Measurements from ENCODE around the gene ELOB. TPM values are rescaled to one million over a fixed set of nuclear protein-coding genes. Genes with fewer than 3 reads are reported as not detected.

ELOB gene
- total RNA-seq, 1 donor from 2014 or later: 323 TPM

DNA sequence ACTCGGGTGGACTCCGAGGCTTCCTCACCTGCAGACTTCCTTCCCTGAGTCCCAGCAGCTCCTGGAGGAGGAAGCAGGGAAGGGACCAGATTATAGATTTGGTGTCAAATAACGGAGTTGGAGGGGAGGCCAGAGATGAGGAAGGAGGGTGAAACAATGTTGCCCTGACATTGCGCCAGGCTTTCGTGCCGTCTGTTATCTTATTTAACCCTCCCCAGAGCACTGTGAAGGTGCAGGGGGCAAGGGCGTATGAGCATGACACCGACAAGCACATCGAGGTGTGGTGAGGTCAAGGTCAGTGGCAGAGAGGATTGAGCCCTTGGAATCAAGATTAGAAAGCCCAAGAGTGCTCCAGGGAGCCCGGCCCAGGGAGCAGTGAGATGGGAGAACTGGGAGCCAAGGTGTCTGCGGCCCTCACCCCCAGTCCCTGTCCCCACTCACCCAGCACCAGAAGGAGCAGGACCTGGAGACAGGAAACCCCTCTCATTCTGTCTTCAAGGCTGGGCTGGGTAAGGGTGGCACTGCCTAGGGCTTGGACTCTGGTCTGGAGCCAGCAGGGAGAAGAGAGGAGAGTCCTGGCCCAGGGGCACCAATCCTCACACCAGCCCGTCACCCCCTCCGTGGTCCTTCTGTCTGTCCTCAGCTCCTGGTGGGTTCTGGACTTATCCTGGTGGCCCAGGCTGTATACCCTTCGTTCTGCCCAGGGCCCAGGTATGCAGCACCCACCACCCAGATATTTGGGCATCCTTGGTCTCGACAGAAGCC, 9.2 kb upstream of the ELOB start:
- no peaks in the 10 kb centered on the region for H3K36me3 Mint-ChIP-seq (ENCODE audit: low read depth, unreplicated experiment)
- no peak overlapping the region for H3K4me3 Mint-ChIP-seq (ENCODE audit: unreplicated experiment)
- no peak overlapping the region for H3K27ac Mint-ChIP-seq (ENCODE audit: unreplicated experiment)
- Histone ChIP-seq H3K27me3 (ENCODE audit: insufficient read depth, low read length) (peaks cover 27% of the 10 kb centered on the region), H3K79me2 (ENCODE audit: insufficient read depth, low read length) (no peaks in the 10 kb centered on the region), H3K9ac (ENCODE audit: low read length) (no peak overlapping the region), H4K20me1 (ENCODE audit: insufficient read depth, low read length) (no peaks in the 10 kb centered on the region), H3K4me2 (ENCODE audit: low read length) (no peak overlapping the region), H2AFZ (ENCODE audit: low read depth, low read length) (no peak overlapping the region), H3K36me3 (ENCODE audit: insufficient read depth, low read length) (no peaks in the 10 kb centered on the region), H3K4me1 (ENCODE audit: insufficient read depth, low read length) (peaks cover 8% of the 10 kb centered on the region), H3K4me3 (ENCODE audit: insufficient read depth, low read depth, low read length) (no peak overlapping the region), H3K9me3 (ENCODE audit: insufficient read depth, low read depth, low read length) (no peaks in the 10 kb centered on the region), H3K27ac (ENCODE audit: low read depth, low read length) (no peak overlapping the region)
- H3K4me1 Mint-ChIP-seq (ENCODE audit: low read depth, unreplicated experiment): no peaks in the 10 kb centered on the region
- no peak for FAIRE-seq
- H3K9me3 Mint-ChIP-seq (ENCODE audit: unreplicated experiment): peaks cover 3% of the 10 kb centered on the region
- H3K27me3 Mint-ChIP-seq (ENCODE audit: low read depth, unreplicated experiment): peaks cover 36% of the 10 kb centered on the region
- DNase-seq (ENCODE audit: low read depth): no peak
- TF ChIP-seq, protein P1, sequence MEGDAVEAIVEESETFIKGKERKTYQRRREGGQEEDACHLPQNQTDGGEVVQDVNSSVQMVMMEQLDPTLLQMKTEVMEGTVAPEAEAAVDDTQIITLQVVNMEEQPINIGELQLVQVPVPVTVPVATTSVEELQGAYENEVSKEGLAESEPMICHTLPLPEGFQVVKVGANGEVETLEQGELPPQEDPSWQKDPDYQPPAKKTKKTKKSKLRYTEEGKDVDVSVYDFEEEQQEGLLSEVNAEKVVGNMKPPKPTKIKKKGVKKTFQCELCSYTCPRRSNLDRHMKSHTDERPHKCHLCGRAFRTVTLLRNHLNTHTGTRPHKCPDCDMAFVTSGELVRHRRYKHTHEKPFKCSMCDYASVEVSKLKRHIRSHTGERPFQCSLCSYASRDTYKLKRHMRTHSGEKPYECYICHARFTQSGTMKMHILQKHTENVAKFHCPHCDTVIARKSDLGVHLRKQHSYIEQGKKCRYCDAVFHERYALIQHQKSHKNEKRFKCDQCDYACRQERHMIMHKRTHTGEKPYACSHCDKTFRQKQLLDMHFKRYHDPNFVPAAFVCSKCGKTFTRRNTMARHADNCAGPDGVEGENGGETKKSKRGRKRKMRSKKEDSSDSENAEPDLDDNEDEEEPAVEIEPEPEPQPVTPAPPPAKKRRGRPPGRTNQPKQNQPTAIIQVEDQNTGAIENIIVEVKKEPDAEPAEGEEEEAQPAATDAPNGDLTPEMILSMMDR (IDR thresholded peaks at IDR 0.05; ENCODE audit: insufficient read depth, low read depth, low read length): no peak
- no peak for TF ChIP-seq EZH2 (IDR thresholded peaks at IDR 0.05; ENCODE audit: insufficient read depth, low read length)

DNA sequence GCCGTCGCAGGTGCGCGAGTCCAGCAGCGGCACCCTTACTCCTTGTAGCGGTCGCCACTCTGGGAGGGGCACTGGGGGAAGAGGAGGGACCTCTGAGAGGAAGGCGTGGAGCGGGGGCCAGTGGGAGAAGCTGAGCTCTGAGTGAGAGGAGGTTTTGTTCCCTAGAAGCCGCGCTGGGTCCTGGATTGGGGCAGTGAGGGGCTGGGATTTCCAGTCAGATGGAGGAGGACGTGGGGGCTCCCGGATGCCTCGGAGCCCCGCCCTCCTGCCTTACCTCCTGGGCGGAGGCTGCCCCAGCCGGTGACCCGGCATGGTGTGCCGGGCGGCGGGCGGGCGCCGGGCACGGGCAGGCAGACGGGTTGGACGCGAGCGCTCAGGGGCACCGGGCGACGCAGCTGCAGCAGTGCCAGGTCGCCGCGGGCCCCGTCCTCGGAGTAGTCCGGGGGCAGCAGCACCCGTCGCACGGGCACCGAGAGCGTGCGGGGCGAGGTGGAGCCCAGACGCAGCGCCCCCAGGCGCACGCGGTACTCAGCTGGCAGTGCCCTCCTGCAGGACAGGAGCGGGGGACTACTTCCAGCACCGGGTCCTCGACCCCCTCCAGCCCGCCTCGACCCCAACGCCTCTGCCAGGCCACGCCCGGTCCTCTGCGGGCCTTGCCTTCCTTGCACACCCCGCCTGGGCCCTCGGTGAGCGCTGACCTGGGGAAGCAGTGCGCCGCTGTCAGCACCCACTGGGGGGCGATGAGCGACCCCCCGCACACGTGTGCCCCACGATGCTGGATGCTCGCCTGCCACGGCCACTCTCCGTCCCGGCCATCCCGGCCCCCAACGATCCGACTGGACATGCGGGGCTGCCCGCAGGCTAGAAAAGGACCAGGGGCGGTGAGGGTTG, 8.3 kb upstream of the ELOB start:
- Mint-ChIP-seq H3K4me3 (ENCODE audit: unreplicated experiment) (no peak overlapping the region), H3K27me3 (ENCODE audit: low read depth, unreplicated experiment) (peaks cover 28% of the 10 kb centered on the region), H3K36me3 (ENCODE audit: low read depth, unreplicated experiment) (no peaks in the 10 kb centered on the region), H3K4me1 (ENCODE audit: low read depth, unreplicated experiment) (peaks cover 1% of the 10 kb centered on the region), H3K27ac (ENCODE audit: unreplicated experiment) (no peak overlapping the region), H3K9me3 (ENCODE audit: unreplicated experiment) (peaks cover 3% of the 10 kb centered on the region)
- TF ChIP-seq EZH2 (IDR thresholded peaks at IDR 0.05; ENCODE audit: insufficient read depth, low read length): peak; percentile 96
- TF ChIP-seq, protein P1 (IDR thresholded peaks at IDR 0.05; ENCODE audit: insufficient read depth, low read depth, low read length): no peak
- peaks cover 8% of the 10 kb centered on the region for H3K4me1 ChIP-seq (ENCODE audit: insufficient read depth, low read length)
- no peak overlapping the region for H3K9ac ChIP-seq (ENCODE audit: low read length)
- no peaks in the 10 kb centered on the region for H4K20me1 ChIP-seq (ENCODE audit: insufficient read depth, low read length)
- no peaks in the 10 kb centered on the region for H3K79me2 ChIP-seq (ENCODE audit: insufficient read depth, low read length)
- FAIRE-seq: no peak
- no peak overlapping the region for H3K4me3 ChIP-seq (ENCODE audit: insufficient read depth, low read depth, low read length)
- no peaks in the 10 kb centered on the region for H3K9me3 ChIP-seq (ENCODE audit: insufficient read depth, low read depth, low read length)
- peak overlapping the region; percentile 63 for H2AFZ ChIP-seq (ENCODE audit: low read depth, low read length)
- DNase-seq (ENCODE audit: low read depth): no peak
- peak overlapping the region; percentile 58 for H3K4me2 ChIP-seq (ENCODE audit: low read length)
- no peaks in the 10 kb centered on the region for H3K36me3 ChIP-seq (ENCODE audit: insufficient read depth, low read length)
- no peak overlapping the region for H3K27ac ChIP-seq (ENCODE audit: low read depth, low read length)
- peaks cover 21% of the 10 kb centered on the region for H3K27me3 ChIP-seq (ENCODE audit: insufficient read depth, low read length)

All from astrocyte (in vitro differentiated cells and primary cell).